Parathyroid adenoma (tissue), 2 donors: ENCODE results near the gene ITPR2.

Experiments used
- H2AFZ ChIP-seq: fragments of 300-600 bp; sonication (generic); one replicate; pipeline ENCODE4 v1.7.0; 2017; ENCODE audit warnings: antibody characterized with exemption, mild to moderate bottlenecking
- H3K27ac ChIP-seq: fragments of 300-600 bp; sonication (generic); one replicate; pipeline ENCODE4 v1.7.0; 2017
- H3K27me3 ChIP-seq: fragments of 300-600 bp; sonication (generic); one replicate; pipeline ENCODE4 v1.7.0; 2017; ENCODE audit warnings: low read length; ENCODE audit not compliant: control insufficient read depth, insufficient read depth
- H3K36me3 ChIP-seq: fragments of 300-600 bp; sonication (generic); one replicate; pipeline ENCODE4 v1.7.0; 2017; ENCODE audit warnings: low read length; ENCODE audit not compliant: control insufficient read depth, insufficient read depth
- H3K4me1 ChIP-seq: fragments of 300-600 bp; sonication (generic); one replicate; pipeline ENCODE4 v1.7.0; 2017; ENCODE audit warnings: control low read depth
- H3K4me2 ChIP-seq: fragments of 300-600 bp; sonication (generic); one replicate; pipeline ENCODE4 v1.7.0; 2017; ENCODE audit warnings: low read length
- H3K4me3 ChIP-seq: fragments of 300-600 bp; sonication (generic); one replicate; pipeline ENCODE4 v1.7.0; 2017; ENCODE audit warnings: low read depth, low read length
- H3K79me2 ChIP-seq: fragments of 300-600 bp; sonication (generic); one replicate; pipeline ENCODE4 v1.7.0; 2017; ENCODE audit warnings: control low read depth
- H3K9ac ChIP-seq: fragments of 300-600 bp; sonication (generic); one replicate; pipeline ENCODE4 v1.7.0; 2017; ENCODE audit warnings: mild to moderate bottlenecking
- H3K9me3 ChIP-seq: fragments of 300-600 bp; sonication (generic); one replicate; pipeline ENCODE4 v1.7.0; 2017; ENCODE audit warnings: low read length; ENCODE audit not compliant: control insufficient read depth
- TF ChIP-seq, protein P1 (sequence below): fragments of 300-600 bp; sonication (generic); IDR thresholded peaks from one replicate; pipeline ENCODE4 v1.7.0; 2017; ENCODE audit warnings: antibody characterized with exemption, mild to moderate bottlenecking
- donor health status: primary hyperparathyroidism.

Gene ITPR2

DNA sequence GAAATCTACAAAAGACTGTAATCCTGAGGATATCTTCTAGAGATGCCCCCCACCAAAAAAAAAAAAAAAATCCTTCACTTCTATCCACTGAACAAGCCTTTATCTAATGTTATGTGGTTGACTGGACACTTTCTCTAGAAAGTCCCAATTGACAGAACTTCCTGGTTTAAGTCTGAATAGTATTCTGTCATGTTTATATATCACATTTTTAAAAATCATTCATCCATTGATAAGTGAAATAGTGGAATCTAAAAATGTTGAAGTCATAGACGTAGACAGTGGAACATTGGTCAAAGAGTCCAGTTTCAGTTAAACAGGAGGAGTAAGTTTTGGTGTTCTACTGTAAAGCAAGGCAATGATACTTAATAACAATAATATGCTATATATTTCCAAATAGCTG lies 340.6 kb downstream of the ITPR2 start:
- H2AFZ ChIP-seq, result no peak overlapping the region
- no peaks in the 10 kb centered on the region for H3K79me2 ChIP-seq
- no peaks in the 10 kb centered on the region for H3K9me3 ChIP-seq
- no peak overlapping the region for H3K9ac ChIP-seq
- TF ChIP-seq, protein P1, sequence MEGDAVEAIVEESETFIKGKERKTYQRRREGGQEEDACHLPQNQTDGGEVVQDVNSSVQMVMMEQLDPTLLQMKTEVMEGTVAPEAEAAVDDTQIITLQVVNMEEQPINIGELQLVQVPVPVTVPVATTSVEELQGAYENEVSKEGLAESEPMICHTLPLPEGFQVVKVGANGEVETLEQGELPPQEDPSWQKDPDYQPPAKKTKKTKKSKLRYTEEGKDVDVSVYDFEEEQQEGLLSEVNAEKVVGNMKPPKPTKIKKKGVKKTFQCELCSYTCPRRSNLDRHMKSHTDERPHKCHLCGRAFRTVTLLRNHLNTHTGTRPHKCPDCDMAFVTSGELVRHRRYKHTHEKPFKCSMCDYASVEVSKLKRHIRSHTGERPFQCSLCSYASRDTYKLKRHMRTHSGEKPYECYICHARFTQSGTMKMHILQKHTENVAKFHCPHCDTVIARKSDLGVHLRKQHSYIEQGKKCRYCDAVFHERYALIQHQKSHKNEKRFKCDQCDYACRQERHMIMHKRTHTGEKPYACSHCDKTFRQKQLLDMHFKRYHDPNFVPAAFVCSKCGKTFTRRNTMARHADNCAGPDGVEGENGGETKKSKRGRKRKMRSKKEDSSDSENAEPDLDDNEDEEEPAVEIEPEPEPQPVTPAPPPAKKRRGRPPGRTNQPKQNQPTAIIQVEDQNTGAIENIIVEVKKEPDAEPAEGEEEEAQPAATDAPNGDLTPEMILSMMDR, result no peak
- H3K4me2 ChIP-seq, result no peak overlapping the region
- no peaks in the 10 kb centered on the region for H3K27me3 ChIP-seq
- H3K27ac ChIP-seq, result no peak overlapping the region
- H3K4me1 ChIP-seq, result no peaks in the 10 kb centered on the region
- no peaks in the 10 kb centered on the region for H3K36me3 ChIP-seq
- no peak overlapping the region for H3K4me3 ChIP-seq

DNA sequence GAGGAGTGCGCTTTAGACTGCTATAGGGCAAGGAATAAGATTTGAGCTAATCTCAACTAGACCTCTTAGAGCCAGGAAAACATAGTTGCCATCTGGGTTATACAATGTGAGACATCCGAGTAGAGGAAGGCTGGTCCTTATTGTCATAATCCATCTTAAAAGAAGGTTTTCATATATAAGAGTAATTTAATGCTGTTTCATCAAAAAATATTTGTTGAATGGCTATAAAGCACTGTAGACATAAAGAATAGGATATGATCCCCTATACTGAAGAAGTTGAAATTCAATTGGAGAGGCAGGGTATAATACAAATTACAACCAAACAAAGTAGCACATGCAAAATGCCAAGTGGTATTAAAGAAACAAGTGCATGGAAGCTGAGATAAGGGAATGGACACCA lies 343.1 kb downstream of the ITPR2 start:
- Histone ChIP-seq H3K27me3 (no peaks in the 10 kb centered on the region), H3K27ac (no peak overlapping the region), H3K9me3 (no peaks in the 10 kb centered on the region), H3K4me2 (no peak overlapping the region), H3K9ac (no peak overlapping the region), H3K79me2 (no peaks in the 10 kb centered on the region), H3K36me3 (no peaks in the 10 kb centered on the region), H3K4me1 (no peaks in the 10 kb centered on the region), H3K4me3 (no peak overlapping the region), H2AFZ (no peak overlapping the region)
- TF ChIP-seq, protein P1, result no peak

DNA sequence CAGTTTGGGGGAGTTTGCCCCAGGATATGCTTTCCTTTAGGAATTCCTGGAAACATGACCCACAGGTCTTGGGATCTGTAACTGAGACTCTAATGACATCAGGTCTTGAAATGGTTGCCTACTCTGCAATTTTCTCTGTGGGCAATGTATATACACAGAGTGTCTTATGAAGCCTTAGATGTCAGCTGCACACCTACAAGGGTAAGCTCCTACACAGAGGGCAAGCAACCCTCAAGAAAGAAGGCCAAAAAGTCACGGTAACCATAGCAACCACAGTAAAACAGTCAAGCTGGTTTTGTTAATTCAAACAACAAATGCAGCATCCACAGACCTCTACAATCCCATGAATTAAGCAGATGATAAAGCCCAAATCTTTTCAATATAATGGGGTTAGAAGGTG lies 344.6 kb downstream of the ITPR2 start:
- H3K4me1 ChIP-seq, result no peaks in the 10 kb centered on the region
- no peak overlapping the region for H3K27ac ChIP-seq
- no peak overlapping the region for H3K4me3 ChIP-seq
- H3K9me3 ChIP-seq, result no peaks in the 10 kb centered on the region
- no peak overlapping the region for H2AFZ ChIP-seq
- no peaks in the 10 kb centered on the region for H3K79me2 ChIP-seq
- no peaks in the 10 kb centered on the region for H3K27me3 ChIP-seq
- no peak overlapping the region for H3K9ac ChIP-seq
- TF ChIP-seq, protein P1, result no peak
- H3K4me2 ChIP-seq, result no peak overlapping the region
- H3K36me3 ChIP-seq, result no peaks in the 10 kb centered on the region

DNA sequence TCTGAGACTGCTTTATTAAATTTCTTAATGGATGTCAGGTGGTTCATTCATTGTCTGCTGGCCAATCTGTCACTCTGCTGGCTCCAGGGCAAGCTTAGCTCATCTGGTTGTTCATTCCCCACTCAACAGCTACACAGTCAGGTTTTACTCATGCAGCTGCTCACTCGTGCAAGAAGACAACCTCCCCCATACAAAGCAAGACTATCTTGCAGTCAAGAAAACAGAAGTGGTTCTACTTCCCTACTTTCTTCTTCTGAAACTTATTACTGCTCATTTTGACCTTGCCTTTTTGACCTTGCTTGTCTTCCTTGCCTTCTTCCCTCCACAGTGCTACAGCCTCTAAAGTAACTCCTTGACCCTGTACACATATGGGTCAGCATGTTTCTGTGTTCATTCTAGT lies 359.7 kb downstream of the ITPR2 start:
- Histone ChIP-seq H3K79me2 (no peaks in the 10 kb centered on the region), H3K4me1 (peaks cover 5% of the 10 kb centered on the region), H3K9me3 (no peaks in the 10 kb centered on the region), H3K9ac (no peak overlapping the region), H2AFZ (no peak overlapping the region), H3K36me3 (no peaks in the 10 kb centered on the region), H3K4me3 (no peak overlapping the region), H3K27me3 (no peaks in the 10 kb centered on the region), H3K4me2 (no peak overlapping the region), H3K27ac (no peak overlapping the region)
- TF ChIP-seq, protein P1, result no peak

DNA sequence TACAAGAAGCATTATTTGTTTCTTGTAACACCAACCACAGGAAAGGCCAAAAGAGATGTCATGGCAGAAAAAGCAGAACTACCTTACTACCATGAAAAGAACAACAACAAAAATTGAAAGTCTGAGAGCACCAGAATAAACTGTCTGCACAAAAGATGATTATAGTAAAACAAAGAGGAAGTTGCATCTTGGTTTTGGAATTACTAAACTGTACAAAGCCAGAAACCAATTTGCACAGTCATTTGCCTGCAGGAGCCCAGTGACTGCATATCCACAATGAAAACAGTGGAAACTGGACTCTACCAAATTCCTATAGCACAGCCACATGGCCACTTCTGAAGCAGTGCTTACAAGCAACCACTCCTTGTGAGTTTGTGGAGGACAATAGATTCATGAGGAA lies 361.4 kb downstream of the ITPR2 start:
- peaks cover 5% of the 10 kb centered on the region for H3K4me1 ChIP-seq
- H3K27me3 ChIP-seq, result no peaks in the 10 kb centered on the region
- no peaks in the 10 kb centered on the region for H3K9me3 ChIP-seq
- TF ChIP-seq, protein P1, result no peak
- H3K36me3 ChIP-seq, result no peaks in the 10 kb centered on the region
- H3K27ac ChIP-seq, result no peak overlapping the region
- H2AFZ ChIP-seq, result no peak overlapping the region
- H3K4me3 ChIP-seq, result no peak overlapping the region
- H3K4me2 ChIP-seq, result no peak overlapping the region
- H3K9ac ChIP-seq, result no peak overlapping the region
- H3K79me2 ChIP-seq, result no peaks in the 10 kb centered on the region
